ENCODE measurements around the gene UMPS.

DNA sequence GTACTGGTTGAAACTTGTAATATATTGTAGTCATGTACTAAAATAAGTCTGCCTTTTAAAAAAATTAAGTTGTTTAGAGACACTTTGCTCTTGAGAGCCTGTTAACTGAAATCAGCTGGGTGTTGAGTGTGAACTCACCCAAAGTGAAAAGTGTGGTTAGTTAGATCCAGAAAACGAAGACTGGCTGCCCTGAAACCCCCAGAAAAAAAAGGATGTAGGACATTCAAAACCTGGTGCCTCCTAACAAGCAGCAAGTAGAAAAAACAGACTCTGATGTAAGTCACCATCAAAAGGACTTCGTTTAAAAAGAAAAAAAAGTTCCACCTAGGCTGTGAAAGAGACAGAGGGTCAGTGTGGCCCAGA, 40.8 kb downstream of the UMPS start:
- TF ChIP-seq, protein P1, sequence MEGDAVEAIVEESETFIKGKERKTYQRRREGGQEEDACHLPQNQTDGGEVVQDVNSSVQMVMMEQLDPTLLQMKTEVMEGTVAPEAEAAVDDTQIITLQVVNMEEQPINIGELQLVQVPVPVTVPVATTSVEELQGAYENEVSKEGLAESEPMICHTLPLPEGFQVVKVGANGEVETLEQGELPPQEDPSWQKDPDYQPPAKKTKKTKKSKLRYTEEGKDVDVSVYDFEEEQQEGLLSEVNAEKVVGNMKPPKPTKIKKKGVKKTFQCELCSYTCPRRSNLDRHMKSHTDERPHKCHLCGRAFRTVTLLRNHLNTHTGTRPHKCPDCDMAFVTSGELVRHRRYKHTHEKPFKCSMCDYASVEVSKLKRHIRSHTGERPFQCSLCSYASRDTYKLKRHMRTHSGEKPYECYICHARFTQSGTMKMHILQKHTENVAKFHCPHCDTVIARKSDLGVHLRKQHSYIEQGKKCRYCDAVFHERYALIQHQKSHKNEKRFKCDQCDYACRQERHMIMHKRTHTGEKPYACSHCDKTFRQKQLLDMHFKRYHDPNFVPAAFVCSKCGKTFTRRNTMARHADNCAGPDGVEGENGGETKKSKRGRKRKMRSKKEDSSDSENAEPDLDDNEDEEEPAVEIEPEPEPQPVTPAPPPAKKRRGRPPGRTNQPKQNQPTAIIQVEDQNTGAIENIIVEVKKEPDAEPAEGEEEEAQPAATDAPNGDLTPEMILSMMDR (IDR thresholded peaks at IDR 0.05) = no peak
- TF ChIP-seq EZH2phosphoT487 (IDR thresholded peaks at IDR 0.05) (no peak), EZH2 (IDR thresholded peaks at IDR 0.05) (no peak)
